ENCODE measurements around the gene RNF222.

- TF ChIP-seq EZH2 (IDR thresholded peaks at IDR 0.05; ENCODE audit: borderline replicate concordance, low read length): no peak
- no peak for TF ChIP-seq CTCF (IDR thresholded peaks at IDR 0.05; ENCODE audit: low read length)
Observed at GRCh38 chr17:8413938-8414337, 16.3 kb upstream of the RNF222 start.

All from OCI-LY1 (cell line).